ENCODE results near the gene RNF213. TPM values are rescaled to one million over a fixed set of nuclear protein-coding genes. Genes with fewer than 3 reads are reported as not detected.

Gene RNF213
- total and polyA plus RNA-seq, 4 donors = 18.2 to 104 (median 33.5) TPM

GRCh38 chr17:80254396-80255251 is 6.0 kb upstream of the RNF213 start:
- no peak for DNase-seq (ENCODE audit: low spot score)
- Histone ChIP-seq H3K9ac (ENCODE audit: low read depth in 1 of 2, low read length in 2 of 2) (no peak overlapping the region), H3K4me3 (ENCODE audit: low read depth in 1 of 3, low read length in 3 of 3) (no peak overlapping the region), H3K9me3 (ENCODE audit: control insufficient read depth in 4 of 4, low read length in 3 of 4) (no peaks in the 10 kb centered on the region), H3K27ac (ENCODE audit: low read depth in 1 of 2, low read length in 2 of 2) (peak overlapping the region in 1 of 2 donors; percentile 23), H3K4me1 (ENCODE audit: control insufficient read depth in 4 of 4, insufficient read depth in 4 of 4, low read length in 3 of 4) (no peaks in the 10 kb centered on the region), H3K36me3 (ENCODE audit: control insufficient read depth in 4 of 4, insufficient read depth in 3 of 4, low read depth in 1 of 4, low read length in 3 of 4) (peaks cover 0 to 3% (median 0%) of the 10 kb centered on the region in 4 donors), H3K27me3 (ENCODE audit: control insufficient read depth in 4 of 4, insufficient read depth in 4 of 4, low read length in 3 of 4) (no peaks in the 10 kb centered on the region)
- no peak for TF ChIP-seq FOXA1 (IDR thresholded peaks at IDR 0.05)
- TF ChIP-seq SP1 (IDR thresholded peaks at IDR 0.05) = no peak
- TF ChIP-seq CTCF (IDR thresholded peaks at IDR 0.05; ENCODE audit: low read depth, low read length, missing input control) = no peak
- no peak for TF ChIP-seq MAX (IDR thresholded peaks at IDR 0.05)
- TF ChIP-seq, protein P1, sequence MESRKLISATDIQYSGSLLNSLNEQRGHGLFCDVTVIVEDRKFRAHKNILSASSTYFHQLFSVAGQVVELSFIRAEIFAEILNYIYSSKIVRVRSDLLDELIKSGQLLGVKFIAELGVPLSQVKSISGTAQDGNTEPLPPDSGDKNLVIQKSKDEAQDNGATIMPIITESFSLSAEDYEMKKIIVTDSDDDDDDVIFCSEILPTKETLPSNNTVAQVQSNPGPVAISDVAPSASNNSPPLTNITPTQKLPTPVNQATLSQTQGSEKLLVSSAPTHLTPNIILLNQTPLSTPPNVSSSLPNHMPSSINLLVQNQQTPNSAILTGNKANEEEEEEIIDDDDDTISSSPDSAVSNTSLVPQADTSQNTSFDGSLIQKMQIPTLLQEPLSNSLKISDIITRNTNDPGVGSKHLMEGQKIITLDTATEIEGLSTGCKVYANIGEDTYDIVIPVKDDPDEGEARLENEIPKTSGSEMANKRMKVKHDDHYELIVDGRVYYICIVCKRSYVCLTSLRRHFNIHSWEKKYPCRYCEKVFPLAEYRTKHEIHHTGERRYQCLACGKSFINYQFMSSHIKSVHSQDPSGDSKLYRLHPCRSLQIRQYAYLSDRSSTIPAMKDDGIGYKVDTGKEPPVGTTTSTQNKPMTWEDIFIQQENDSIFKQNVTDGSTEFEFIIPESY (IDR thresholded peaks at IDR 0.05) = no peak
- 66% methylated on average over 13 of the region's 13 CpGs for WGBS

DNA sequence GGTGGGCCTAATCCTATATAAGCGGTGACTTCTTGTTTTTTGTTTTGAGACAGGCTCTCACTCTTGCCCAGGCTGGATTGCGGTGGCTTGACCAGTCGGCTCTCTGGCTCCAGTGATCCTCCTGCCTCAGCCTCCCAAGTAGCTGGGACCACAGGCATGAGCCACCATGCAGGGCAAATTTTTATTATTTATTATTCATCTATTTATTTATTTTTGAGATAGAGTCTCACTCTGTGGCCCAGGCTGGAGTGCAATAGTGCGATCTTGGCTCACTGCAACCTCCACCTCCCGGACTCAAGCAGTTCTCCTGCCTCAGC is 4.7 kb upstream of the RNF213 start:
- WGBS = 99% methylated on average over 5 of the region's 5 CpGs
- Histone ChIP-seq H3K9me3 (ENCODE audit: control insufficient read depth in 4 of 4, low read length in 3 of 4) (no peaks in the 10 kb centered on the region), H3K36me3 (ENCODE audit: control insufficient read depth in 4 of 4, insufficient read depth in 3 of 4, low read depth in 1 of 4, low read length in 3 of 4) (peaks cover 0 to 3% (median 0%) of the 10 kb centered on the region in 4 donors), H3K9ac (ENCODE audit: low read depth in 1 of 2, low read length in 2 of 2) (no peak overlapping the region), H3K4me1 (ENCODE audit: control insufficient read depth in 4 of 4, insufficient read depth in 4 of 4, low read length in 3 of 4) (peaks cover 0 to 4% (median 2%) of the 10 kb centered on the region in 4 donors), H3K27ac (ENCODE audit: low read depth in 1 of 2, low read length in 2 of 2) (no peak overlapping the region), H3K4me3 (ENCODE audit: low read depth in 1 of 3, low read length in 3 of 3) (no peak overlapping the region), H3K27me3 (ENCODE audit: control insufficient read depth in 4 of 4, insufficient read depth in 4 of 4, low read length in 3 of 4) (no peaks in the 10 kb centered on the region)
- DNase-seq (ENCODE audit: low spot score) = no peak
- no peak for TF ChIP-seq JUND (IDR thresholded peaks at IDR 0.05)
- no peak for TF ChIP-seq NR2F2 (IDR thresholded peaks at IDR 0.05)
- TF ChIP-seq EGR1 (IDR thresholded peaks at IDR 0.05; ENCODE audit: low read depth in 2 of 2) = no peak
- no peak for TF ChIP-seq REST (IDR thresholded peaks at IDR 0.05)
- no peak for TF ChIP-seq HNF4G (IDR thresholded peaks at IDR 0.05)
- TF ChIP-seq FOXA2 (IDR thresholded peaks at IDR 0.05) = no peak
- TF ChIP-seq, protein P2, sequence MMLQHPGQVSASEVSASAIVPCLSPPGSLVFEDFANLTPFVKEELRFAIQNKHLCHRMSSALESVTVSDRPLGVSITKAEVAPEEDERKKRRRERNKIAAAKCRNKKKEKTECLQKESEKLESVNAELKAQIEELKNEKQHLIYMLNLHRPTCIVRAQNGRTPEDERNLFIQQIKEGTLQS (IDR thresholded peaks at IDR 0.05) = no peak
- no peak for TF ChIP-seq CTCF (IDR thresholded peaks at IDR 0.05; ENCODE audit: low read depth, low read length, missing input control)
- no peak for TF ChIP-seq RXRA (IDR thresholded peaks at IDR 0.05)
- no peak for TF ChIP-seq HNF4A (conservative IDR thresholded peaks at IDR 0.05)
- TF ChIP-seq, protein P1 (IDR thresholded peaks at IDR 0.05) = no peak
- TF ChIP-seq RAD21 (IDR thresholded peaks at IDR 0.05) = no peak
- TF ChIP-seq TAF1 (conservative IDR thresholded peaks at IDR 0.05) = no peak
- TF ChIP-seq FOXA1 (IDR thresholded peaks at IDR 0.05) = no peak
- TF ChIP-seq GABPA (IDR thresholded peaks at IDR 0.05 in 1 of 2, conservative IDR thresholded peaks at IDR 0.05 in 1 of 2) = no peak
- no peak for TF ChIP-seq SP1 (IDR thresholded peaks at IDR 0.05)
- no peak for TF ChIP-seq MAX (IDR thresholded peaks at IDR 0.05)
- no peak for TF ChIP-seq YY1 (IDR thresholded peaks at IDR 0.05)

All from liver (tissue), 9 donors.